Lung (tissue), 12 donors: ENCODE data around the gene DIP2B. TPM values are rescaled to one million over a fixed set of nuclear protein-coding genes. Genes with fewer than 3 reads are reported as not detected.

Source experiments
- ATAC-seq: fragments of 200-7000 bp; cut with Tn5 transposase; one replicate; pipeline ENCODE4 v1.9.1; 2020; ENCODE audit warnings: moderate number of reproducible peaks; ENCODE audit not compliant: insufficient read depth, low FRiP score
- DNase-seq, 3 donors: peaks; one replicate each; pipeline ENCODE4 v3.0.0-alpha.2; 2013 to 2017
- H3K27ac ChIP-seq, 2 donors: one replicate each; pipeline ENCODE4 v1.5.1; 2013; ENCODE audit warnings: mild to moderate bottlenecking in 2 of 2, moderate library complexity in 2 of 2, control low read depth in 1 of 2, inconsistent platforms in 1 of 2, low read depth in 1 of 2, low read length in 1 of 2
- H3K27me3 ChIP-seq, 3 donors: one replicate each; pipeline ENCODE4 v1.5.1; 2013; ENCODE audit warnings: low read length in 2 of 3; ENCODE audit not compliant: control insufficient read depth in 3 of 3, insufficient read depth in 3 of 3
- H3K36me3 ChIP-seq, 4 donors: one replicate each; pipeline ENCODE4 v1.5.1; 2013; ENCODE audit warnings: low read length in 4 of 4, mild to moderate bottlenecking in 1 of 4, moderate library complexity in 1 of 4; ENCODE audit not compliant: control insufficient read depth in 4 of 4, insufficient read depth in 4 of 4
- H3K4me1 ChIP-seq, 5 donors: one replicate each; pipeline ENCODE4 v1.5.1; 2013; ENCODE audit warnings: low read length in 5 of 5, mild to moderate bottlenecking in 2 of 5, moderate library complexity in 1 of 5; ENCODE audit not compliant: control insufficient read depth in 5 of 5, insufficient read depth in 5 of 5
- H3K4me3 ChIP-seq: one replicate; pipeline ENCODE4 v1.5.1; 2013; ENCODE audit warnings: mild to moderate bottlenecking, control low read depth, moderate library complexity
- H3K9ac ChIP-seq, 2 donors: one replicate each; pipeline ENCODE4 v1.5.1; 2013; ENCODE audit warnings: low read length in 2 of 2, control low read depth in 1 of 2; ENCODE audit not compliant: insufficient read depth in 1 of 2
- H3K9me3 ChIP-seq, 4 donors: one replicate each; pipeline ENCODE4 v1.5.1; 2013; ENCODE audit warnings: low read length in 3 of 4, mild to moderate bottlenecking in 1 of 4, moderate library complexity in 1 of 4; ENCODE audit not compliant: control insufficient read depth in 4 of 4, insufficient read depth in 3 of 4
- CTCF ChIP-seq: IDR thresholded peaks from 2 replicates; pipeline ENCODE4 v1.5.1; 2012; ENCODE audit warnings: mild to moderate bottlenecking; ENCODE audit errors: control extremely low read depth, extremely low read depth
- WGBS, 2 donors: extraction: QIAGEN DNeasy Blood & Tissue Kit; methylation state at CpG; one replicate each; pipeline ENCODE4 v1.1.7; 2013; 5-methylcytosine and 5-hydroxymethylcytosine counted together
- polyA plus RNA-seq, 2 donors: library from polyadenylated mRNA; stranded (reverse); fragments of 200-250 nt; gene quantifications; one replicate each; pipeline ENCODE4 v1.2.1, GENCODE V29; 2013
- total RNA-seq, 2 donors: library from RNA; depleted of rRNA in 1 of 2; stranded (reverse); fragments of >200 nt in 1 of 2; gene quantifications; one replicate each; pipeline ENCODE4 v1.2.1, GENCODE V29; 2014 to 2021
- donor health status: control.
- donor health status: control.
- donor health status: Bipolar disorder and iron deficiency.
- donor health status: healthy.
- donor health status: DM: yes; HTN: yes; CAD: no.

Gene DIP2B
- total and polyA plus RNA-seq, 4 donors = 4.2 to 55.8 (median 18.6) TPM

GRCh38 chr12:50720501-50720900, 215.7 kb downstream of the DIP2B start:
- no peak overlapping the region for H3K9ac ChIP-seq
- H3K36me3 ChIP-seq = peaks cover 21 to 49% (median 36%) of the 10 kb centered on the region in 4 donors
- no peak for ATAC-seq
- no peak for DNase-seq
- H3K9me3 ChIP-seq = no peaks in the 10 kb centered on the region
- peaks cover 0 to 19% (median 0%) of the 10 kb centered on the region in 5 donors for H3K4me1 ChIP-seq
- no peak for TF ChIP-seq CTCF
- WGBS, 2 donors = 92% methylated on average over 5 of the region's 5 CpGs
- no peaks in the 10 kb centered on the region for H3K27me3 ChIP-seq
- H3K27ac ChIP-seq = no peak overlapping the region
- H3K4me3 ChIP-seq = no peak overlapping the region

- DNase-seq (peak in 2 of 3 donors; percentile 57 to 84), ATAC-seq (no peak)
- Histone ChIP-seq H3K9me3 (no peaks in the 10 kb centered on the region), H3K4me3 (no peak overlapping the region), H3K27me3 (no peaks in the 10 kb centered on the region), H3K4me1 (peaks cover 0 to 19% (median 0%) of the 10 kb centered on the region in 5 donors), H3K36me3 (peaks cover 30 to 54% (median 41%) of the 10 kb centered on the region in 4 donors), H3K9ac (no peak overlapping the region), H3K27ac (no peak overlapping the region)
- 58 to 65% methylated on average over 1 of the region's 1 CpG for WGBS, 2 donors
- TF ChIP-seq CTCF = no peak
Observed at GRCh38 chr12:50723865-50724264, 219.1 kb downstream of the DIP2B start.

- H3K36me3 ChIP-seq = peaks cover 28 to 63% (median 44%) of the 10 kb centered on the region in 4 donors
- no peak for TF ChIP-seq CTCF
- ATAC-seq (no peak), DNase-seq (peak in 1 of 3 donors; percentile 49)
- H3K4me3 ChIP-seq = no peak overlapping the region
- no peak overlapping the region for H3K27ac ChIP-seq
- H3K9ac ChIP-seq = peak overlapping the region in 1 of 2 donors; percentile 1
- H3K4me1 ChIP-seq = peaks cover 0 to 19% (median 0%) of the 10 kb centered on the region in 5 donors
- H3K9me3 ChIP-seq = no peaks in the 10 kb centered on the region
- 84 to 93% methylated on average over 5 of the region's 5 CpGs for WGBS, 2 donors
- no peaks in the 10 kb centered on the region for H3K27me3 ChIP-seq
Observed at GRCh38 chr12:50725011-50725942, 220.5 kb downstream of the DIP2B start.
